ENCODE results near the gene CD3G.

Gene CD3G

DNA sequence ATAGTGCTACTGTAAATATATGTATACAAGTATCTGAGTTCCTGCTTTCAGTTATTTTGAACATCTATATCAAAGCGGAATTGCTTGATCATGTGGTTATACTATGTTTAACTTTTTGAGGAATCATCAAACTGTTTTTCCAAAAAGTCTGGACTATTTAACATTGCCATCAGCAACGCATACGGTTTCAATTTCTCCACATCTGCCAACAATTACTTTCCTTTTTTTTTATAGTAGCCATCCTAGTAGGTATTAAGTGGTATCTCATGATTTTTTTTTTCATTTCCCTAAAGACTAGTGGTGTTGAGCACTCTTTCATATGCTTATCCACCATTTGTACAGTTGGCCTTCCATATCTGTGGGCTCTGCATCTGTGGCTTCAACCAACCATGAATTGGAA lies 13.9 kb downstream of the CD3G start:
- H3K4me3 ChIP-seq (ENCODE audit: low read length): no peak overlapping the region
- no peak for DNase-seq (ENCODE audit: low read depth)
- TF ChIP-seq, protein P1, sequence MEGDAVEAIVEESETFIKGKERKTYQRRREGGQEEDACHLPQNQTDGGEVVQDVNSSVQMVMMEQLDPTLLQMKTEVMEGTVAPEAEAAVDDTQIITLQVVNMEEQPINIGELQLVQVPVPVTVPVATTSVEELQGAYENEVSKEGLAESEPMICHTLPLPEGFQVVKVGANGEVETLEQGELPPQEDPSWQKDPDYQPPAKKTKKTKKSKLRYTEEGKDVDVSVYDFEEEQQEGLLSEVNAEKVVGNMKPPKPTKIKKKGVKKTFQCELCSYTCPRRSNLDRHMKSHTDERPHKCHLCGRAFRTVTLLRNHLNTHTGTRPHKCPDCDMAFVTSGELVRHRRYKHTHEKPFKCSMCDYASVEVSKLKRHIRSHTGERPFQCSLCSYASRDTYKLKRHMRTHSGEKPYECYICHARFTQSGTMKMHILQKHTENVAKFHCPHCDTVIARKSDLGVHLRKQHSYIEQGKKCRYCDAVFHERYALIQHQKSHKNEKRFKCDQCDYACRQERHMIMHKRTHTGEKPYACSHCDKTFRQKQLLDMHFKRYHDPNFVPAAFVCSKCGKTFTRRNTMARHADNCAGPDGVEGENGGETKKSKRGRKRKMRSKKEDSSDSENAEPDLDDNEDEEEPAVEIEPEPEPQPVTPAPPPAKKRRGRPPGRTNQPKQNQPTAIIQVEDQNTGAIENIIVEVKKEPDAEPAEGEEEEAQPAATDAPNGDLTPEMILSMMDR (conservative IDR thresholded peaks at IDR 0.05; ENCODE audit: low read depth, low read length): no peak

DNA sequence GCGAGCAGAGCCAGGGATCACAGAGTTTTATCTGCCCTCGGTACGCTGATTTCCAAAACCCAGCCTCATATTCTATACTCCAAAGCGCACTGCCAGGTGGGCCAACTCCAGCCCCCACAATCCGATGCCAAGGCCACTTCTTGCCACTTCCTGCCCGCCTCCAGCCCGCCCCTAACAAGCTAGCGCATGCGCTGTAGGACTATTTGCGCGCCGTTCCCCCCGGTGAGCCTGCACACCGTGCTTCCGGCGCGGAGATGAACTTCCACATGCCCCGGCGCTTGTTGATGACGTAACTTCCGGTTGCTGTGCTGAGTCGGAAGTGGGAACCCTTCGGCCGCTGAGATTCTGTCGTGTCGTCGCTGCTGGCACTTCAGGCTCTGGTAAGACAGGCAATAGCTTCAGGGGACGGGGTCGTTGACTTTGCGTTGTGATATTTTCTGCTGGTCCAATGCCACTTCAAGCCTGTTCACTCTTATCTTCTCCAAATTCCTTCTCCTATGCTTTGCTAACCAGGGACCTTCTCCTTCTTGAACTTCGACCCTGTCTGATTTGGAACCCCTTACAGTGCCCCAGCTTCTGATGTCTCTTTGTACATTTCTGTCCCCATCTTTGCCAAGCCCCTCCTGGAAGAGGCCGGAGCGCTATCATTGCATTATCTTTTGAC lies 15.3 kb downstream of the CD3G start, which contains the start of gene UBE4A:
Gene UBE4A, plus strand, starts transcription at position 306 of the 664 bp plus-strand sequence. CDS start 5,481 bp downstream, outside the sequence.
- TF ChIP-seq, protein P1 (conservative IDR thresholded peaks at IDR 0.05; ENCODE audit: low read depth, low read length): no peak
- H3K4me3 ChIP-seq (ENCODE audit: low read length): peak within 1 kb of the TSS; percentile 98
- peak; percentile 70 for DNase-seq (ENCODE audit: low read depth)

DNA sequence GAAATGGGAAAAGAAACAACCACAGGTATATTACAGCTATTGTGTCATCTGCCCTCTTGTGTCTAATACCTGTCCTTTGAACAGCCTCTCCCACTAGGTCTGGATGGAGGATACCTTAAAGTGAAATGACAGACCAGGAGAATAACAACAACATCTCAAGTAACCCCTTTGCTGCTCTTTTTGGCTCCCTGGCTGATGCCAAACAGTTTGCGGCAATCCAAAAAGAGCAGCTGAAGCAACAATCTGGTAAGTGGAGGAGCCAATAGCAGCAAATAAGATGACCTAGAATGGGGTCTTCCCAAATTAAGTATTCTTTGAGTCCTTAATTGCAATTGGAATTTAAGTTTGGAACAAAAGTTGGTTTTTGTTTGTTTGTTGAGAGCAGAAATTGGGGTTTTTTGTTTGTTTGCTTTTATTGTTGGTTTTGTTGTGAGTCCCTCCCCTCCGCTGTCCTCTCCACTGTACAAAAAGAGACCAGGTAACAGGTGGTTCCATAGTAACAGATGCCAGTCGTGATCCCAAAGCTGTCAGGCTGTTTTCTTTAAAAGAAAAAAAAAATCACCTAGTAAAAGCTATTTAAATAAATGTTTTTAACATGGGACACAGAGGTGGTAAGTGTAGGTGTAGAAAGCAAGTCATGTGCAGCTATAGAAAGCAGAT lies 20.9 kb downstream of the CD3G start:
- TF ChIP-seq, protein P1 (conservative IDR thresholded peaks at IDR 0.05; ENCODE audit: low read depth, low read length): no peak
- H3K4me3 ChIP-seq (ENCODE audit: low read length): no peak overlapping the region
- DNase-seq (ENCODE audit: low read depth): no peak

DNA sequence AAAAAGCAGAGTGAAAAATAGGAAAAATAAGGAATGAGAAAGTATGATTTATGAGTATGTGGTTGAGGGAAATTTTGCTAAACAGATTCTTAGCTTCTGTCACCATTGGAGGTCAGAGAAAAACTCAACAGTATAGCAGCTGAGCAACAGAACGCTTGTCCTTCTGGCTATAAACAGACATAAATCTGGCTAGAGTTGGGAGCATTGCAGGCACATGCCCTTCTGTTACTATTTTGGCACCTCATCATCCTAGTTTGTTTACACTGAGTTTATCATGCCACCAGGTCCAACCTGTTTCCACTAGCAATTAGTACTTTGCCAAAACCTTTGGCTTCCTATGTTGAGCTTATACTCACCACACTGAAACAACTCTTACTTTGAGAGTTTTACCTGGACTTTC lies 22.1 kb downstream of the CD3G start:
- H3K4me3 ChIP-seq (ENCODE audit: low read length): no peak overlapping the region
- TF ChIP-seq, protein P1 (conservative IDR thresholded peaks at IDR 0.05; ENCODE audit: low read depth, low read length): no peak
- DNase-seq (ENCODE audit: low read depth): no peak

DNA sequence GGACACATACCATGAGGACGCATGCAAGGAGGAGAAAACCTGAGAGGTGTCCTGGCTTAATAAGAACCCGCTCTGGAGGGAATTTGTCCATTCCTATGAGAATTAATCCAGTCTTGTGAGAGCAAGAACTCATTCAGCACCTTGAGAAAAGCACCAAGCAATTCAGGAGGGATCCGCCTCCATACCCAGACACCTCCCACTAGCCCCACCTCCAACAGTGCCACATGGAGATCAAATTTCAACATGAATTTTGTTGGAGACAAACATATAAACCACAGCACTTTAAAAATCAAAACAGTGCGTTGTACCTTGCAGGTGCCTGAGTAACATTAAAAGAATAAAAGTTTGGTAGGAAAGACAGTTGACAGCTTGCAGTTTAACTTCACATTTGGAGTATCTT lies 26.6 kb downstream of the CD3G start:
- TF ChIP-seq, protein P1 (conservative IDR thresholded peaks at IDR 0.05; ENCODE audit: low read depth, low read length): no peak
- no peak for DNase-seq (ENCODE audit: low read depth)
- H3K4me3 ChIP-seq (ENCODE audit: low read length): no peak overlapping the region

DNA sequence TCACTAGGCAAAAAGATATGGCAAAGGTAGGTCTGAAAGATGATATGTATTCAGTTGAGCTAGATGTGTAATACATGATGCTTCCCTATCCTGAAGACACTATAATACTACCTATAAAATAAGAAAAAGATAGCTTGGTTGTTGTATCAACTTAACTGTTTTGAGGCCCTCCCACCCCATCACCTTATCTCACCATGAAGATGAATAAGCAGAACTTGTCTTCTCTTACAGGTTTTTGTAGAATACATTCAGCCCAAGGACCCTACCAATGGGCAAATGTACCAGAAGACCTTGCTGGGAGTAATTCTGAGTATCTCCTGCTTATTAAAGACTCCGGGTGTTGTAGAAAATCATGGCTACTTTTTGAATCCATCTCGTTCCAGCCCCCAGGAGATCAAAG lies 29.1 kb downstream of the CD3G start:
- no peak for DNase-seq (ENCODE audit: low read depth)
- TF ChIP-seq, protein P1 (conservative IDR thresholded peaks at IDR 0.05; ENCODE audit: low read depth, low read length): no peak
- H3K4me3 ChIP-seq (ENCODE audit: low read length): no peak overlapping the region

DNA sequence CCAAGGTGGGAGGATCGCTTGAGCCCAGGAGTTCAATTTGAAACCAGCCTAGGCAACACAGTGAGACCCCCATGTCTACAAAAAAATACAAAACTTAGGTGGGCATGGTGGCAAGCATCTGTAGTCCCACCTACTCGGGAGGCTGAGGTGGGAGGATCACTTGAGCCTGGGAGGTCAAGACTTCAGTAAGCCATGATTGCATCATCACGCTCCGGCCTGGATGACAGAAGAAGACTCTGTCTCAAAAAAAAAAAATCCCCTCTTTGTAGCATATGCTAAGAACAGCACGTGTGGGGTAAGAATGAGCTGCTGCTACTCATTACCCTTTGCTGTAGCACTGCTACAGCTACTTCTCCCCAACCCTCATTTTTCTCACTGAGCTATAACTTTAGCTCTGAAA lies 29.7 kb downstream of the CD3G start:
- H3K4me3 ChIP-seq (ENCODE audit: low read length): no peak overlapping the region
- no peak for DNase-seq (ENCODE audit: low read depth)
- TF ChIP-seq, protein P1 (conservative IDR thresholded peaks at IDR 0.05; ENCODE audit: low read depth, low read length): no peak

Data from retinal pigment epithelial cell (primary cell).